Stimulated activated naive CD4-positive, alpha-beta T cell treated with Interleukin-2 at 50 U/mL for 16 hours (primary cell): ENCODE results near the gene GPN3.
A peak's percentile ranks its signal among the peaks of the same experiment; 100 is the strongest.
"Not testable (repeated sequence)": the region's sequence is repeated elsewhere in the genome, so short reads cannot be mapped to it uniquely, and the experiment has no call there.

Experiments
- DNase-seq: peaks from one replicate; lab custom pipeline; 2025; lab: John Stamatoyannopoulos, UW

Gene GPN3

GRCh38 chr12:110468214-110469048 lies at the start of gene GPN3, which contains the start of gene FAM216A:
Gene GPN3 (minus strand): TSS chr12:110468257. CDS start chr12:110468203, 54 bp downstream.
Gene FAM216A (plus strand): TSS chr12:110468845. CDS start chr12:110468876, 31 bp downstream.
- DNase-seq: peak; percentile 91

DNA sequence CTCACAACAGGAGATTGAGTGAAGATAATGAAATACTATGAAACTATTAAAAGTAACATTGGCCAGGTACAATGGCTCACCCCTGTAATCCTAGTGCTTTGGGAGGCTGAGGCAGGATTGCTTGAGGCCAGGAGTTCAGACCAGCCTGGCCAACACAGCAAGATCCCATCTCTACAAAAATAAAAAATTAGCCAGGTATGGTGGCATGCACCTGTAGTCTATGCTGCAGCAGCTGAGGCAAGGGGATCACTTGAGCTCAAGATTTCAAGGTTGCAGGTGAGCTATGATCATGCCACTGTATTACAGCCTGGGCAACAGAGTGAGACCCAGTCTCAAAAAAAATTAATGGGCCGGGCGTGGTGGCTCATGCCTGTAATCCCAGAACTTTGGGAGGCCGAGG lies 48.9 kb upstream of the GPN3 start:
- DNase-seq: no peak

DNA sequence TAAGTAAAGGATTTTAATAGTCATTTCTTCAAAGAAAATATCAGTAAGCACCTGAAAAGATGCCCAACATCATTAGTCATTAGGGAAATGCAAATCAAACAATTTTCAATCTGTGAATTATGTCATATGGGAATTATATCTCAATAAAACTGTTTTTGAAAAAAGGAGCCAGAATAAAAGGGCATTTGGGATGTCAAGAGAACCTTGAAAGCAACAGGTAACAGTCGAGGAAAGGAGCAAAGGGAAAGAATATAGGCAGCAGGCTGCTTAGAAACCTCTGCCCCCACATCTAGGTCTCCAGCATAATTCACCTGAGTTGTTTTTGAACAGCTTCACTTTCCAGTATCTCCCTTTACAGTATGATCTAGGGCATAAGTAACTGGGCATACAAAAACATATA lies 46.3 kb upstream of the GPN3 start:
- DNase-seq: no peak

- DNase-seq: no peak
These were observed 45.8 kb upstream of the GPN3 start for GRCh38 chr12:110513842-110514241.

- DNase-seq: no peak
These were observed 40.1 kb upstream of the GPN3 start for GRCh38 chr12:110508071-110508586.

DNA sequence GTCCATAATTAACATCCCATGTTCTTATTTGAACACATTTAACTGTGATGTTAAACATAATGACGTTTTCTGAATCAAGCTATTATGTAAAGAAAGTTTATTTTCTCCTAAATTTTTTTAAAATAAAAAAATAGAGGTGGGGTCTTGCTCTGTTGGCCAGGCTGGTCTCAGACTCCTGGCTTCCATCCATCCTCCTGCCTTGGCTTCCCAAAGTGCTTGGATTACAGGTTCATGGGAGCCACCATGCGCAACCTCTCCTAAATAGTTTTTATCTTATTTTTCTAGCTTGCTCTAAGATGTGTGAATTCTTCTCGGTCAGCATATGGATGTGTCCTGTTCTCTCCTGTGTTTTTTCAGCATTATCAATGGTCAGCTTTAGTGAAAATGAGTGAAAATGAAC lies 37.3 kb upstream of the GPN3 start:
- no peak for DNase-seq

DNA sequence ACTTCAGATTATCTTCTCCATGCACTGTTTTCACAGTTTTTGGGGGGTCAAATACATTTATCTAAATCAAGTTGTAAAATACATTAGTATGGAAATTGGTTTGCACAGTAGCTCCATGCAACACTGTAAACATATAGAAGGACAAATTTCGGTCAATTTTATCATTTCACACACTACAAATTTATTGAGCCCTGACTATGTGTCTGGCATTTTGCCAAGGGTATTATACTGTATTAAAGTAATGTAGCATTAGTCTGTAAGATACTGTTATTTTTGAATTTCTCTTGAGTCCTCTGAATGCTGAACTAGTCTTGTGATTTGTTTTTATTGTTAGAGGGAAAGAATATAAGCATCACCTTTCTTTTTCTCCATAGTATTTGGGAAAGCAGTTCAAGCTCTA lies 35.4 kb upstream of the GPN3 start:
- DNase-seq: no peak

- peak; percentile 99 for DNase-seq
These were observed 34.0 kb upstream of the GPN3 start, which contains the start of the genes RAD9B and VPS29 for GRCh38 chr12:110501752-110502738. Gene RAD9B (plus strand): TSS chr12:110502331. CDS start chr12:110502338, 7 bp downstream. Gene VPS29 (minus strand): TSS chr12:110502111. CDS start chr12:110502051, 60 bp downstream.

DNA sequence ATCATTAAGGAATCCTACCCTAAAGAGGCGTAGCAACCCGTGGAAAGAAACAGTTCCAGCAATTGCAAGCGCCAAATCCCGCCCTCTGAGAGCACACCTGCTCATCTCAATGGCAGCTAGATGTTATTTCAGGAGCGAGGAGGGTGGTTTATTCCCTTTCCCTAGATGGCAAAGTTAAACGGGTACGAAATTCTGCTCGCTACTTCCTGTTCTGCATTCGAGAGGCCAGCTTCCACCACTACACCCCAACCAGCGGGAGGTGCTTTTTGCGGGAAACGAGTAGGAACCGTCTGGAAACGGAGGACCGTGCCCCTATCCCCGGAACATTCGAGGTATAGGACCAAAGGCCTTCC lies 33.3 kb upstream of the GPN3 start:
- DNase-seq: no peak

GRCh38 chr12:110498984-110499706 lies 31.1 kb upstream of the GPN3 start:
- no peak for DNase-seq

GRCh38 chr12:110475426-110475825 lies 7.4 kb upstream of the GPN3 start:
- DNase-seq: no peak

DNA sequence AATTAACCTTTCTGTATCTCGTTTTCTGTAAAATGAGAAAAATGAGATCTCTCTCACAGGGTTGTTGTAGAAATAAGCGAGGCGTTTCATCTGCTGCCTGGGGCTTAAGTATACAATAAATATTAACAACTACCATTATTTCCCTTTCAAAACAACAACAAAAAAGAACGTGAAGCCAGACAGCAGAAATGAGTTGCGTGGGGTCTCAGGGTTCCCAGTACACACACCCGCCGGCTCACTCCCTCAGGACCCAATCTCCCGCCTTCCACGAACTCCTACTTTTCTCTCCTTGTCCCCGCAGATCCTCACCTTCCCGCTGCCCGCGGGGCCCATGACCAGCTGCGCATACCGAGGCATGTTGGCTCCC lies 227 bp downstream of the GPN3 start:
- no peak for DNase-seq

DNA sequence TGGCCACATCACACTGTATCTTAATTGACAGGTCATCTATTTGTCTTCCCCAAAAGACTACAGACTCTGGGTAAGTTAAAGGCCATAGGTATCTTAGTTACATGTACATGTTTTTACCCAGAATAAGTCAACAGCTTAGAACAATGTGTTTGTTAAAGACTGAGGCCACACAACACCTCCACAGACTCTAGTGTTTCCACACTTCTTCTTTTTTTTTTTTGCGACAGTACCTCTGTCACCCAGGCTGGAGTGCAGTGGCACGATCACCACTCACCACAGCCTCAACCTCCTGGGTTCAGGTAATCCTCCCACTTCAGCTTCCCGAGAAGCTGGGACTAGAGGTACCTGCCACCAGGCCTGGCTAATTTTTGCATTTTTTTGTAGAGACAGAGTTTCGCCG lies 1.3 kb downstream of the GPN3 start:
- DNase-seq: no peak

GRCh38 chr12:110465765-110466164 lies 2.3 kb downstream of the GPN3 start:
- not testable (repeated sequence) for DNase-seq

GRCh38 chr12:110465024-110465423 lies 3.0 kb downstream of the GPN3 start:
- no peak for DNase-seq

DNA sequence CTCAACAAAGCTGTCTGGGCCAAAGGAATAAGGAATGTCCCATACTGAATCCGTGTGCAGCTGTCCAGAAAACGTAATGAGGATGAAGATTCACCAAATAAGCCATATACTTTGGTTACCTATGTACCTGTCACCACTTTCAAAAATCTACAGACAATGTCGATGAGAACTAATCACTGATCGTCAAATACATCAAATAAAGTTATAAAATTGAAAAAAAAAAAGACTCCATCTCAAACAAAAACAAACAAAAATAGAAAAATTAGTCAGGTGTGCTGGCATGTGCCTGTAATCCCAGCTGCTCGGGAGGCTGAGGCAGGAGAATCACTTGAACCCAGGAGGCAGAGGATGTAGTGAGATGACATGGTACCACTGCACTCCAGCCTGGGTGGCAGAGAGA lies 6.9 kb downstream of the GPN3 start:
- DNase-seq: not testable (repeated sequence)

GRCh38 chr12:110458756-110459155 lies 9.3 kb downstream of the GPN3 start:
- no peak for DNase-seq

GRCh38 chr12:110453569-110454296 lies 14.3 kb downstream of the GPN3 start:
- no peak for DNase-seq

GRCh38 chr12:110451263-110451662 lies 16.8 kb downstream of the GPN3 start:
- DNase-seq: no peak

DNA sequence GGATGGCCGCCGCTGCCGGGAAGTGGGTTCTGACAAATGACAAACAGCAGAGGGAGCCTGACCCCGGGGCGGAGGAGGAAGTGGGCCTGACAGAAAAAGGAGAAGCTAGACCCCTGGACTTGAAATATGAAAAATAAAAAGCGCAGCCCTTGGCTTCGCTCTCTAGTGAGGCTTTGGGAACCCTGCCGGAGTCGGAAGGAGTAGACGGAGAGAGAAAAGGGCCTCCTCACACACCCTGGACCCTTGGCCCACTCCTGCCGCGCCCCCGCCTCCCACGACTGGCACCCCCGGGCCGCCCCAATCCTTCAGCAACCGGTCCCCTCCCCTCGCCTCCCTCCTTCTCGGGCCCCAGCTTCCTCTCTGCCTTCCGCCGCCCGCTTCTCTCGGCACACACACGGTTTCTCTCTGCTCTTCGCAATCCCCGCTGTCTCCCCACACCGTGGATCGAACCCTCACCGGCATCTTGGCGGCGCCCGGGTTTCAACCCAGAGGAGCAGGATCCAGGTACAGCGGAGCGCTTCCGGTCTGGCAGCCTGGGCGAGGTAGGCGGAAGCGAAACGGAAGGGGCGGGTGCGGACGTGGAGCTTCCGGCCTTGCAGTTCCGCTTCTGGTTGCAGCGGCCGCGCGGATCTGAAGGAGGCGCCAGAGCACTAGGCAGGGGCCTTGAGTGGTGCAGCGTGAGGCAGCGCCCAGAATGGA lies 18.1 kb downstream of the GPN3 start, which contains the start of gene ARPC3:
Gene ARPC3 (minus strand): TSS at position 539 of the 699 bp plus-strand sequence. CDS start 77 bp downstream, at position 462.
- peak; percentile 94 for DNase-seq
